Endodermal cell (in vitro differentiated cells): ENCODE results near the gene MSH3. TPM values are rescaled to one million over a fixed set of nuclear protein-coding genes. Genes with fewer than 3 reads are reported as not detected.

Experiments used
- DNase-seq: peaks from one replicate; pipeline ENCODE4 v3.0.0-alpha.2; 2017
- H3K27ac ChIP-seq: 2 replicates; pipeline ENCODE4 v1.5.1; 2013; ENCODE audit warnings: mild to moderate bottlenecking, low read depth, low read length, moderate library complexity
- H3K27me3 ChIP-seq: 2 replicates; pipeline ENCODE4 v1.6.1; 2013; ENCODE audit warnings: mild to moderate bottlenecking, low read length, moderate library complexity; ENCODE audit not compliant: insufficient read depth, control insufficient read depth, poor library complexity, severe bottlenecking
- H3K36me3 ChIP-seq: 2 replicates; pipeline ENCODE4 v1.7.0; 2013; ENCODE audit warnings: mild to moderate bottlenecking, low read length, moderate library complexity; ENCODE audit not compliant: control insufficient read depth, insufficient read depth
- H3K4me1 ChIP-seq: one replicate; pipeline ENCODE4 v1.7.0; 2013; ENCODE audit warnings: low read length; ENCODE audit not compliant: control insufficient read depth, insufficient read depth
- H3K4me3 ChIP-seq: 2 replicates; pipeline ENCODE4 v1.5.1; 2013; ENCODE audit warnings: mild to moderate bottlenecking, low read length, moderate library complexity
- H3K9ac ChIP-seq: 2 replicates; pipeline ENCODE4 v1.6.1; 2013; ENCODE audit warnings: mild to moderate bottlenecking, low read length, moderate library complexity; ENCODE audit not compliant: poor library complexity, severe bottlenecking; ENCODE audit errors: extremely low read depth
- H3K9me3 ChIP-seq: 2 replicates; pipeline ENCODE4 v1.6.1; 2013; ENCODE audit warnings: mild to moderate bottlenecking, low read length, moderate library complexity; ENCODE audit not compliant: control insufficient read depth
- H3K27ac Mint-ChIP-seq: 2 replicates; pipeline ENCODE4 v1.8.0; 2020; ENCODE audit warnings: mixed read lengths
- H3K27me3 Mint-ChIP-seq: 2 replicates; pipeline ENCODE4 v1.8.0; 2021; ENCODE audit warnings: mild to moderate bottlenecking, mixed read lengths; ENCODE audit not compliant: insufficient read depth
- H3K36me3 Mint-ChIP-seq: 2 replicates; pipeline ENCODE4 v1.8.0; 2020; ENCODE audit warnings: low read depth, mixed read lengths
- H3K4me1 Mint-ChIP-seq: 2 replicates; pipeline ENCODE4 v1.8.0; 2020; ENCODE audit warnings: mixed read lengths
- H3K4me3 Mint-ChIP-seq: 2 replicates; pipeline ENCODE4 v1.8.0; 2020; ENCODE audit warnings: mild to moderate bottlenecking, moderate library complexity, mixed read lengths
- H3K9me3 Mint-ChIP-seq: 2 replicates; pipeline ENCODE4 v1.8.0; 2020; ENCODE audit warnings: mild to moderate bottlenecking, mixed read lengths
- CTCF ChIP-seq: fragments of 200-600 bp; sonication (generic); conservative IDR thresholded peaks from 2 replicates; pipeline ENCODE4 v1.5.0; 2021; ENCODE audit warnings: antibody characterized with exemption, mild to moderate bottlenecking
- WGBS, 2 experiments: methylation state at CpG; one replicate each; pipeline versions ENCODE4 v1.1.5 to v1.1.7; 2013; ENCODE audit warnings: missing lambda C conversion rate in 2 of 2, mixed read lengths in 1 of 2; ENCODE audit not compliant: insufficient coverage in 1 of 2, insufficient read length in 1 of 2; 5-methylcytosine and 5-hydroxymethylcytosine counted together
- total RNA-seq, 2 donors: library from RNA; stranded (reverse); fragmentation: NEBNext Ultra II Directional in 1 of 2; extraction: Animal tissue kit (Norgen Biotek cat#: 25700) in 1 of 2; gene quantifications; 2 replicates in 1 of 2; 3 replicates in 1 of 2; pipeline ENCODE4 v1.2.1, GENCODE V29; 2021

The MSH3 gene
- total RNA-seq, 2 donors from 2014 or later, result 17.3 to 25.2 TPM

- Histone ChIP-seq H3K9me3 (no peaks in the 10 kb centered on the region), H3K9ac (no peak overlapping the region), H3K36me3 (peaks cover 18% of the 10 kb centered on the region), H3K4me3 (no peak overlapping the region), H3K27ac (no peak overlapping the region), H3K4me1 (no peaks in the 10 kb centered on the region), H3K27me3 (no peaks in the 10 kb centered on the region)
- no peaks in the 10 kb centered on the region for H3K9me3 Mint-ChIP-seq
- H3K27me3 Mint-ChIP-seq, result no peaks in the 10 kb centered on the region
- H3K4me1 Mint-ChIP-seq, result peaks cover 2% of the 10 kb centered on the region
- DNase-seq, result no peak
- H3K36me3 Mint-ChIP-seq, result peaks cover 14% of the 10 kb centered on the region
- H3K27ac Mint-ChIP-seq, result no peak overlapping the region
- 63 to 90% methylated on average over 2 to 3 of the region's 3 CpGs for WGBS, 2 experiments
- H3K4me3 Mint-ChIP-seq, result no peak overlapping the region
- TF ChIP-seq CTCF, result no peak
Observed at GRCh38 chr5:80870442-80870841, 216.0 kb downstream of the MSH3 start.

- no peak for TF ChIP-seq CTCF
Observed at GRCh38 chr5:80871541-80871961, 217.1 kb downstream of the MSH3 start.

GRCh38 chr5:80874162-80874561 lies 219.7 kb downstream of the MSH3 start:
- DNase-seq, result no peak
- H3K27me3 Mint-ChIP-seq, result peaks cover 4% of the 10 kb centered on the region
- H3K9ac ChIP-seq, result no peak overlapping the region
- no peak overlapping the region for H3K27ac ChIP-seq
- no peak overlapping the region for H3K27ac Mint-ChIP-seq
- peaks cover 32% of the 10 kb centered on the region for H3K36me3 ChIP-seq
- no peaks in the 10 kb centered on the region for H3K4me1 ChIP-seq
- peaks cover 6% of the 10 kb centered on the region for H3K27me3 ChIP-seq
- peaks cover 2% of the 10 kb centered on the region for H3K4me1 Mint-ChIP-seq
- no peak for TF ChIP-seq CTCF
- no peak overlapping the region for H3K4me3 Mint-ChIP-seq
- no peaks in the 10 kb centered on the region for H3K9me3 Mint-ChIP-seq
- peaks cover 23% of the 10 kb centered on the region for H3K36me3 Mint-ChIP-seq
- H3K9me3 ChIP-seq, result no peaks in the 10 kb centered on the region
- 83 to 89% methylated on average over 1 to 2 of the region's 2 CpGs for WGBS, 2 experiments
- no peak overlapping the region for H3K4me3 ChIP-seq

More at GRCh38 chr5:80871541-80871961, 217.1 kb downstream of the MSH3 start:
- no peak overlapping the region for H3K27ac ChIP-seq
- DNase-seq, result no peak
- H3K9ac ChIP-seq, result no peak overlapping the region
- no peaks in the 10 kb centered on the region for H3K27me3 ChIP-seq
- Mint-ChIP-seq H3K9me3 (no peaks in the 10 kb centered on the region), H3K36me3 (peaks cover 13% of the 10 kb centered on the region), H3K27me3 (no peaks in the 10 kb centered on the region), H3K4me3 (no peak overlapping the region), H3K27ac (no peak overlapping the region), H3K4me1 (peaks cover 2% of the 10 kb centered on the region)
- WGBS, 2 experiments, result 94 to 100% methylated on average over 2 to 4 of the region's 4 CpGs
- H3K4me3 ChIP-seq, result no peak overlapping the region
- no peaks in the 10 kb centered on the region for H3K4me1 ChIP-seq
- peaks cover 18% of the 10 kb centered on the region for H3K36me3 ChIP-seq
- no peaks in the 10 kb centered on the region for H3K9me3 ChIP-seq
